GM18861 (cell line): ENCODE results near the gene ISYNA1.

Experiments used
- ATAC-seq: cut with Tn5 transposase; IDR thresholded peaks from one replicate; pipeline ENCODE4 v1.9.1; 2021; ENCODE audit not compliant: unreplicated experiment

Gene ISYNA1

GRCh38 chr19:18397242-18398202 lies 40.4 kb downstream of the ISYNA1 start, which contains the start of gene LRRC25:
Gene LRRC25 (minus strand): TSS chr19:18397622. CDS start chr19:18396963, 659 bp downstream.
- ATAC-seq: no peak

- no peak for ATAC-seq
Observed at GRCh38 chr19:18396471-18397241, 41.3 kb downstream of the ISYNA1 start.

- no peak for ATAC-seq
Observed at GRCh38 chr19:18393836-18394235, 44.1 kb downstream of the ISYNA1 start.

- no peak for ATAC-seq
Observed at GRCh38 chr19:18392926-18393325, 45.0 kb downstream of the ISYNA1 start.

- ATAC-seq: no peak
Observed at GRCh38 chr19:18392417-18392816, 45.5 kb downstream of the ISYNA1 start.

- ATAC-seq: no peak
Observed at GRCh38 chr19:18391509-18392075, 46.3 kb downstream of the ISYNA1 start.

GRCh38 chr19:18390065-18390907 lies 47.6 kb downstream of the ISYNA1 start:
- ATAC-seq: no peak

- ATAC-seq: no peak
Observed at GRCh38 chr19:18389726-18390064, 48.2 kb downstream of the ISYNA1 start.

GRCh38 chr19:18388960-18389725 lies 48.8 kb downstream of the ISYNA1 start:
- ATAC-seq: no peak

GRCh38 chr19:18388100-18388959 lies 49.6 kb downstream of the ISYNA1 start:
- ATAC-seq: peak; percentile 61

- ATAC-seq: no peak
Observed at GRCh38 chr19:18386543-18387271, 51.2 kb downstream of the ISYNA1 start.

GRCh38 chr19:18385675-18386542 lies 52.0 kb downstream of the ISYNA1 start, which contains the start of gene GDF15:
Gene GDF15 (plus strand): TSS chr19:18386158. CDS start chr19:18386190, 32 bp downstream.
- no peak for ATAC-seq

- ATAC-seq: no peak
Observed at GRCh38 chr19:18385359-18385674, 52.6 kb downstream of the ISYNA1 start.

- ATAC-seq: no peak
Observed at GRCh38 chr19:18384775-18385174, 53.2 kb downstream of the ISYNA1 start.
